SJSA1 (cell line): Measurements from ENCODE around the gene CDK5RAP2. TPM values are rescaled to one million over a fixed set of nuclear protein-coding genes. Genes with fewer than 3 reads are reported as not detected.
A peak's percentile ranks its signal among the peaks of the same experiment; 100 is the strongest.
"Not testable (repeated sequence)": the region's sequence is repeated elsewhere in the genome, so short reads cannot be mapped to it uniquely, and the experiment has no call there.

Source experiments
- DNase-seq, 2 experiments: peaks; one replicate each; pipeline ENCODE4 v3.0.0-alpha.2; 2015 to 2020; ENCODE audit warnings: low spot score in 2 of 2, low read depth in 1 of 2
- H3K27ac ChIP-seq: fragments of 250-450 bp; sonication (Bioruptor Pico); 2 replicates; pipeline ENCODE4 v1.5.1; 2020; ENCODE audit warnings: mild to moderate bottlenecking, moderate library complexity
- H3K27me3 ChIP-seq: fragments of 250-450 bp; sonication (Bioruptor Pico); replicated peaks from 2 replicates; pipeline ENCODE4 v1.5.1; 2020; ENCODE audit warnings: mild to moderate bottlenecking, moderate library complexity
- H3K36me3 ChIP-seq: fragments of 250-450 bp; sonication (Bioruptor Pico); 2 replicates; pipeline ENCODE4 v1.5.1; 2020; ENCODE audit warnings: mild to moderate bottlenecking
- H3K4me1 ChIP-seq: fragments of 250-450 bp; sonication (Bioruptor Pico); replicated peaks from 2 replicates; pipeline ENCODE4 v1.6.1; 2021; ENCODE audit warnings: mild to moderate bottlenecking
- H3K4me3 ChIP-seq: fragments of 250-450 bp; sonication (Bioruptor Pico); 2 replicates; pipeline ENCODE4 v1.5.1; 2020; ENCODE audit warnings: mild to moderate bottlenecking
- H3K9me3 ChIP-seq: fragments of 250-450 bp; sonication (Bioruptor Pico); replicated peaks from 2 replicates; pipeline ENCODE4 v1.5.1; 2020; ENCODE audit warnings: mild to moderate bottlenecking
- total RNA-seq: library from RNA; depleted of rRNA; stranded (reverse); fragments of >200 nt; shearing (Covaris generic); gene quantifications from 2 replicates; pipeline ENCODE4 v1.2.3, GENCODE V29; 2014; rRNA removed

Gene CDK5RAP2
- total RNA-seq = 32.6 and 36.5 TPM in 2 replicates

DNA sequence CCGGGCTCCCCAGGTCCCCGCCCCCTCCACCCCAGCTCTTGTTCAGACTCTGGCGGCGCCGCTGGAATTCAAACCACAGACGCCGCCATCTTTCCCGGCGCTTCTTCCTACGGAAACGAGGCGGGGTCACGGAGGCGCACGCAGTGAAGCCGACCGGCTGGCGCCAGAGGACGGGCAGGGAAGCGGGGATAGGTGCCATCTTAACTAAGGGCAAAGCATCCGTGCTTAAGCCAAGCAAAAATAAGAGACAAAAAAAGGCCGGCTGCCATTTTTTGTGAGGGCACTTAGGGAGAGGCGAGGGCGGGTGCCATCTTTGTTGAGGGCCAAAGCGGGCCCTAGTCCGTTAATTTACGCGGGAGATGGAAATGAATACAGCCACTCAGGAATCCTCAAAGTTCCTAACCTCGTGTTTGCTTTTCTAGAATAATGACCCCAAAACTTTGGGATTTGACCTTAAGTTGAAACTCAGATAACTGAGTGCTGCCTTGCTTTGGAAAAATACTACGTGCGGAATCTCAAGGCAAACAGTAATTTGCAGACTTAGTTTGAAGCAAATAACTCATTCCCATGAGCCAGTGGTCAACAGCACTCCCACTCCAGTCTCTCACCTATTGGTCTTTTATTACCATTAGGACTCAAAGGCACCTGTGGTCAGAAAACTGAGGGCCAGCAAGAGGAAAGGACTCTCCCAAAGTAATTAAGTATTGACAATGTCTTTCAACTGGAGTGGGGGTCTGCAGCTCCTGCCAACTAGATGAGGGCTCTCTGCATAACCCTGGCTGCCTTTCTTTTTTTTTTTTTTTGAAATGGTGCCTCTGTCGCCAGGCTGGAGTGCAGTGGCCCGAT, at the start of gene CDK5RAP2:
Gene CDK5RAP2 (minus strand): TSS at position 117 of the 846 bp plus-strand sequence. CDS start 189 bp downstream, outside the sequence.
- Histone ChIP-seq H3K27me3 (no peaks in the 10 kb centered on the region), H3K36me3 (peaks cover 3% of the 10 kb centered on the region), H3K4me3 (peak within 1 kb of the TSS; percentile 67), H3K27ac (peak within 1 kb of the TSS; percentile 84), H3K4me1 (peaks cover 15% of the 10 kb centered on the region), H3K9me3 (no peaks in the 10 kb centered on the region)
- peak; percentile 91 to 96 for DNase-seq

DNA sequence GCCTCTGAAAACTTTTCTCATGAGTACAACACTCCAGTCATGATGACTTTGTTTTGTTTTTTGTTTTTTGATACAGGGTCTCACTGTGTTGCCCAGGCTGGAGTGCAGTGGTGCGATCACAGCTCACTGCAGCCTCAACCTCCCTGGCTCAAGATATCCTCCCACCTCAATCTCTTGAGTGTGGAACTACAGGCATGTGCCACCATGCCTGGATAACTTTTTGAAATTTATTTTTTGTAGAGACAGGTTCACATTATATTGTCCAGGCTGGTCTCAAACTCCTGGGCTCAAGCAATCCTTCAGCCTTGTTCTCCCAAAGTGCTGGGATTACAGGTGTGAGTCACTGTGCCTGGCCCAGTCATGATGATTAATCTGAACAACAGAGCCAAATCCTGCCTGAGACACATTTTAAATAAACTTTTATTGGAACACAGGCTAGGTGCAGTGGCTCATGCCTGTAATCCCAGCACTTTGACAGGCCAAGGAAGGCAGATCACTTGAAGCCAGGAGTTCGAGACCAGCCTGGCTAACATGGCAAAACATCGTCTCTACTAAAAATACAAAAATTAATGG, 49.0 kb upstream of the CDK5RAP2 start:
- DNase-seq, H3K9me3 ChIP-seq, H3K27ac ChIP-seq, H3K4me3 ChIP-seq, H3K27me3 ChIP-seq, H3K36me3 ChIP-seq, H3K4me1 ChIP-seq: not testable (repeated sequence)

- no peak overlapping the region for H3K4me3 ChIP-seq
- H3K36me3 ChIP-seq = no peaks in the 10 kb centered on the region
- no peaks in the 10 kb centered on the region for H3K27me3 ChIP-seq
- H3K27ac ChIP-seq = no peak overlapping the region
- H3K4me1 ChIP-seq = no peaks in the 10 kb centered on the region
- no peaks in the 10 kb centered on the region for H3K9me3 ChIP-seq
- DNase-seq = no peak
These were observed 48.4 kb upstream of the CDK5RAP2 start for GRCh38 chr9:120628207-120628924.

DNA sequence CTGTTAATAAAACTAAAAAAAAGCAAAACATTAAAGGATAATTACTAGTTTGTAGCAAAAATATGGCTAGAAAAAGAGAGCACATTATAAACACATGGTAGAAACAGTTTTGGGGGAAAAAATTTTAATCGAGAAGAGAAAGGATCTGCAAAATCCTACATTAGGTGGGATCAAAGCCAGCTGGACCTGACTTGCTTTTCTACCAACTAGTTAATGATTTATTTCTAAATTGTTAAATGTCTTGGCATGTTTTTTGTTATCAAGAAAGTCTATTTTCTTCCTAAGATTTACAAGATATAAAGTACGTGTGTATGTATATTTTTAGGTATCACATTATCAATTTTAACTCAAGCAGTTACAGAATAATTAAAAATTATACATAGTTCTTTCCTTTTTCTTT, 47.1 kb upstream of the CDK5RAP2 start:
- Histone ChIP-seq H3K36me3 (no peaks in the 10 kb centered on the region), H3K4me3 (no peak overlapping the region), H3K27me3 (no peaks in the 10 kb centered on the region), H3K27ac (no peak overlapping the region), H3K4me1 (no peaks in the 10 kb centered on the region), H3K9me3 (no peaks in the 10 kb centered on the region)
- no peak for DNase-seq

GRCh38 chr9:120626512-120626911, 46.5 kb upstream of the CDK5RAP2 start:
- H3K4me3 ChIP-seq = no peak overlapping the region
- H3K27ac ChIP-seq = no peak overlapping the region
- no peaks in the 10 kb centered on the region for H3K4me1 ChIP-seq
- DNase-seq = no peak
- no peaks in the 10 kb centered on the region for H3K9me3 ChIP-seq
- H3K27me3 ChIP-seq = no peaks in the 10 kb centered on the region
- H3K36me3 ChIP-seq = no peaks in the 10 kb centered on the region

DNA sequence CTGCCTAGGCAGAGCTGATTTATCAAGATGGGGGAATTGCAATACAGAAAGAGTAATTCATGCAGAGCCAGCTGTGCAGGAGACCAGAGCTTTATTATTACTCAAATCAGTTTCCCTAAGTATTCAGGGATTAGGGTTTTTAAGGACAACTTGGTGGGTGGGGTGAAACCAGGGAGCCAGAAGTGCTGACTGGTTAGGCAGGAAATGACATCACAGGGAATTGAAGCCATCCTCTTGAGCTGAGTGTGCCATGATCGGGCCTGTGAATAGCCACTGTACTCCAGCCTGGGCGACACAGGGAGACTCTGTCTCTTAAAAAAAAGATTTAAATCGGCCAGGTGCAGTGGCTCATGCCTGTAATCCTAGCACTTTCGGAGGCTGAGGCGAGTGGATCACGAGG, 45.3 kb upstream of the CDK5RAP2 start:
- Histone ChIP-seq H3K27ac (no peak overlapping the region), H3K27me3 (no peaks in the 10 kb centered on the region), H3K36me3 (no peaks in the 10 kb centered on the region), H3K4me1 (no peaks in the 10 kb centered on the region), H3K9me3 (no peaks in the 10 kb centered on the region), H3K4me3 (no peak overlapping the region)
- DNase-seq = no peak

GRCh38 chr9:120622790-120623189, 42.8 kb upstream of the CDK5RAP2 start:
- H3K4me1 ChIP-seq = no peaks in the 10 kb centered on the region
- H3K36me3 ChIP-seq = no peaks in the 10 kb centered on the region
- no peak for DNase-seq
- no peaks in the 10 kb centered on the region for H3K9me3 ChIP-seq
- no peak overlapping the region for H3K4me3 ChIP-seq
- H3K27ac ChIP-seq = no peak overlapping the region
- no peaks in the 10 kb centered on the region for H3K27me3 ChIP-seq

DNA sequence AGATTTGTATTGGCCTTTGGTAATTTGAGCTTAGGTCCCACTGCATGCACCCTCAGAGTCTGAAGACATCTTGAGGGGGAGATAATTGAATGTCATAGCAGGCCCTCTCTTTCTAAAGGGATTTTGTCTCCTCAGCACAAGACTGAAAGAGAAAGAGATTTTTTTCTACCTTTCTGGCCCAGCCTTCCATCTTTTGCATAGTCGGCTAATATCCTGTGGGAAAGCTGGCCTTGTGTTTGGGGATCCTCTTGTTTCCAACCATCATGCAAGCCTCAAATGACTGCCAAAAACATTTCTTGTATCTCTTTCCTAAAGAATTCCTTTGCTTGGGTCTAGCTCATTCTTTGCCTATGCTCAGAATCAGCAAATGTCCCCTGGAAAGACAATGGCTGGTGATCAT, 42.0 kb upstream of the CDK5RAP2 start:
- Histone ChIP-seq H3K9me3 (no peaks in the 10 kb centered on the region), H3K27ac (no peak overlapping the region), H3K27me3 (no peaks in the 10 kb centered on the region), H3K4me1 (peaks cover 6% of the 10 kb centered on the region), H3K36me3 (no peaks in the 10 kb centered on the region), H3K4me3 (no peak overlapping the region)
- DNase-seq = no peak

- H3K27ac ChIP-seq = no peak overlapping the region
- no peaks in the 10 kb centered on the region for H3K27me3 ChIP-seq
- H3K36me3 ChIP-seq = no peaks in the 10 kb centered on the region
- H3K4me3 ChIP-seq = no peak overlapping the region
- peak; percentile 51 for DNase-seq
- H3K9me3 ChIP-seq = no peaks in the 10 kb centered on the region
- peaks cover 9% of the 10 kb centered on the region for H3K4me1 ChIP-seq
These were observed 40.0 kb upstream of the CDK5RAP2 start for GRCh38 chr9:120619751-120620655.

DNA sequence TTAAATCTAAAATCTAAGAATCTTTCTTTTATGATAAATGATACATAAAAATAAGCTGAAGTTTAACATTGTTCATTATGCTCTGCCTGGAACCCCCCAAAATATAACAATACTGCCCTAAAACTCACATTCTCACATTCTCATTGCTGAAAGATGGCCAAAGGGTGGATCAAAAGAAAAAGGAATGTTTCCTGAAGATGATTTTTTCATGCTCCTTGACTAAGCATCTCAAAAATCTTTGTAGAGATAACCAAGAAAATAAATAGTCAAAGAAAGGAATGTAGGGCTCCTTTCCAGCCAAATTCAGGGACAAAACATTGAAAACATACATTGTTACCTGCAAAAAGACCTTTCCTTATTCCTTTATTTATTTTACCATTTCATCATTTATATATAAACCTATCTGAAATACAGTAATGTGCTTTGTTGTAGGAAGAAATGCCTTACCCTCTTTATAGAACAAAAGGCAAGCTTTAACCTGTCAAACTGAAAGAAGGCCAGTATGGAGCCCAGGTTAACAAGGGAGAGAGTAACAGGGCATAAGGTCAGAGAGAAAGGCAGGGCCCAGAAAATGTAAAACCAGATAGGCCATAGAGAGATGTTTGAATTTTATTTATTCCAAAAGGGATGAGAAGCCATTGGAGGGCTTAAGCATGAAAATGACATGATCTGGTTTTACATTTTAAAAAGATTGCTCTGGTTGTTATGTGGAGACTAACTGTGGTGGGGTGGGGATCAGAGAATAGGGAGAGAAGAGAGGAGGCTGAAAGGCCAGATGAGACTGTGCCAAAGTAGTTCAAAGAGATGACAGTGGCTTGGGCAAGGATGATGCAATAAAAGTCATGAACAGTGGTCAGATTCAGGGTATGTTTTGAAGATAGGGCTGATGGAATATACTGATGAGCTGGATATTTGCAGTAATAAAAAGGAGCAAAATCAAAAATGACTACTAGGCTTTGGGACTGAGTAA, 37.3 kb upstream of the CDK5RAP2 start:
- Histone ChIP-seq H3K4me3 (no peak overlapping the region), H3K36me3 (no peaks in the 10 kb centered on the region), H3K9me3 (no peaks in the 10 kb centered on the region), H3K4me1 (peaks cover 9% of the 10 kb centered on the region), H3K27me3 (no peaks in the 10 kb centered on the region), H3K27ac (no peak overlapping the region)
- DNase-seq = no peak

DNA sequence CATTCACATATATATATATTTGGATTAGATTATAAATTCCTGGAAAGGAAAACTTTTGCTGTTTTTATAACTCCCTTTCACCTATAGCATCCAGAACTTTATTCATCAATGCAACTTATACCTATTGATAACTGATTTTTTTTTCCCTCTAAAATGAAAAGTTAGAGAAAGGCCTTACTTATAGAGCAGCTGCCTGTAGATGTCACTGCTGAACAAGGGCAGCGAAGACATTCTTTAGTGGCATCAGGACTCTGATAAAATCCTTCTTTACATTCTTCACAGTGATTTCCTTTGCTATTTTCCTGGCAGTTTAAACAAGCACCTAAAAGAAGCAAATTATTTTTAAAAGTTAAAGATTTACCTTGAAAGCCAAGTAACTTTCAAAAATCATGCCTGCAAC, 32.3 kb upstream of the CDK5RAP2 start:
- Histone ChIP-seq H3K4me3 (no peak overlapping the region), H3K4me1 (peaks cover 10% of the 10 kb centered on the region), H3K27ac (no peak overlapping the region), H3K36me3 (no peaks in the 10 kb centered on the region), H3K9me3 (no peaks in the 10 kb centered on the region), H3K27me3 (no peaks in the 10 kb centered on the region)
- no peak for DNase-seq

DNA sequence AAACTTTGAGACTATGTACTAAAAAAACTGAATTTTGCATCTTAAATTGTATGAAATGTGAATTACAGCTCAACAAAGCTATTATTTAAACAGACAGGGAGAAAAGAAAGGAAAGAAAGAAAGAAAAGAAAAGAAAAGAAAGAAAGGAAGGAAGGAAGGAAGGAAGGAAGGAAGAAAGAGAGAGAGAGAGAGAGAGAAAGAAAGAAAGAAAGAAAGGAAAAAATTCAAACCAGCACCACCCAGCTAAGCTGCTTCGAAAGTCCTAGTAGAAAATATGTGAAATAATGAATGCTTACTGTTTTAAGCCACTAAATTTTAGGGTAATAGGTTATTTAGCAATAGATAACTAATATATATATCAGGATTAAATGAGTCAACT, 31.7 kb upstream of the CDK5RAP2 start:
- no peak for DNase-seq
- Histone ChIP-seq H3K36me3 (no peaks in the 10 kb centered on the region), H3K9me3 (no peaks in the 10 kb centered on the region), H3K4me3 (no peak overlapping the region), H3K27me3 (no peaks in the 10 kb centered on the region), H3K27ac (no peak overlapping the region), H3K4me1 (peaks cover 6% of the 10 kb centered on the region)
